Heart left ventricle (tissue), 16 donors: ENCODE data around the gene KRT36. TPM values are rescaled to one million over a fixed set of nuclear protein-coding genes. Genes with fewer than 3 reads are reported as not detected.

Experiments
- ATAC-seq, 4 donors: fragments of 200-7000 bp; cut with Tn5 transposase; one replicate each; pipeline ENCODE4 v1.9.1; 2020 to 2022; ENCODE audit warnings: moderate library complexity in 4 of 4, mild to moderate bottlenecking in 3 of 4, moderate number of reproducible peaks in 1 of 4
- DNase-seq, 5 donors: peaks; one replicate each; pipeline ENCODE4 v3.0.0-alpha.2; 2020
- H3K27ac ChIP-seq, 12 donors: fragments of 200-600 bp; sonication (generic) in 4 of 12; one replicate each; pipeline versions ENCODE4 v1.5.0 to v1.8.0; 2016 to 2022; ENCODE audit warnings: mild to moderate bottlenecking in 2 of 12
- H3K27me3 ChIP-seq, 9 donors: fragments of 200-600 bp; sonication (generic) in 2 of 9; one replicate each; pipeline versions ENCODE4 v1.5.1 to v1.8.0; 2016 to 2022; ENCODE audit warnings: mild to moderate bottlenecking in 3 of 9
- H3K36me3 ChIP-seq, 9 donors: fragments of 200-600 bp; sonication (generic) in 2 of 9; one replicate each; pipeline versions ENCODE4 v1.5.0 to v1.8.0; 2018 to 2022; ENCODE audit warnings: mild to moderate bottlenecking in 2 of 9
- H3K4me1 ChIP-seq, 12 donors: fragments of 200-600 bp; sonication (generic) in 4 of 12; one replicate each; pipeline versions ENCODE4 v1.5.0 to v1.8.0; 2016 to 2022; ENCODE audit warnings: mild to moderate bottlenecking in 3 of 12
- H3K4me3 ChIP-seq, 12 donors: fragments of 200-600 bp; sonication (generic) in 4 of 12; one replicate each; pipeline versions ENCODE4 v1.5.0 to v1.8.0; 2017 to 2022; ENCODE audit warnings: mild to moderate bottlenecking in 9 of 12, moderate library complexity in 4 of 12
- H3K9me3 ChIP-seq, 12 donors: fragments of 200-600 bp; sonication (generic) in 4 of 12; one replicate each; pipeline versions ENCODE4 v1.5.0 to v1.8.0; 2016 to 2022; ENCODE audit warnings: mild to moderate bottlenecking in 1 of 12
- POLR2A ChIP-seq, 2 donors: fragments of 450-650 bp; IDR thresholded peaks; one replicate each; pipeline ENCODE4 v1.6.1; 2017; ENCODE audit warnings: antibody characterized with exemption in 2 of 2, mild to moderate bottlenecking in 2 of 2, moderate library complexity in 2 of 2
- WGBS, 4 donors: extraction: QIAGEN DNeasy Blood & Tissue Kit in 2 of 4; methylation state at CpG; one replicate each; pipeline versions ENCODE4 v1.1.5 to v1.1.7; 2013 to 2018; 5-methylcytosine and 5-hydroxymethylcytosine counted together
- intact Hi-C, 10 donors: fragments of 100-400 bp; cut with DNase I; formaldehyde crosslinking; loops; one replicate each; pipeline versions ENCODE4 v1.11.1 to v1.14.2; 2022
- polyA plus RNA-seq, 2 donors: library from polyadenylated mRNA; stranded (reverse); fragments of 200-250 nt; gene quantifications; one replicate each; pipeline ENCODE4 v1.2.3, GENCODE V29; 2013
- total RNA-seq, 9 donors: library from RNA; depleted of rRNA in 2 of 9; stranded (reverse); fragments of >200 nt in 2 of 9; fragmentation: NEBNext Ultra II Directional in 3 of 9; extraction: Animal tissue kit (Norgen Biotek cat#: 25700) in 3 of 9; gene quantifications; one replicate each; pipeline versions ENCODE4 v1.1.0 to v1.2.4, GENCODE V29; 2016 to 2023
- TF ChIP-seq, protein P1 (sequence below), 12 donors: fragments of 200-600 bp; sonication (generic) in 4 of 12; IDR thresholded peaks; one replicate each; pipeline versions ENCODE4 v1.5.0 to v1.8.0; 2018 to 2022; ENCODE audit warnings: antibody characterized with exemption in 12 of 12, mild to moderate bottlenecking in 5 of 12
- donor health status: ischemic (EF 13 %, LVEDD 7.1; RV severe dilation, severe dysfunction).
- donor health status: healthy with polysubstance abuse.
- donor health status: DM: no; HTN: yes; CAD: no.
- donor health status: DM: no; HTN: no; CAD: no.
- donor health status: ischemic (EF 25% LVEDD 6.9; RV normal size, moderate dysfunction).
- donor health status: ischemic (EF 25% LVEDD 5.7; RV mildly dilated, moderate dysfunction).
- donor health status: healthy.
- donor health status: DM: yes; HTN: yes; CAD: no.
- donor health status: ischemic (EF 35%, LVEDD 5.7; RV mildly dilated, moderate dysfunction).
- donor health status: nonischemic (EF 11% LVEDD 7.7; RV severe dilation, severe dysfunction).
- donor health status: DM: yes; HTN: yes; CAD: no.
- donor health status: PGD.
- donor health status: ischemic (EF 29% LVEDD 5.4; RV normal size, mild dysfunction).
- donor health status: nonischemic (EF 23%, LVEDD 6.1; RV moderate dilation, normal function).

KRT36 gene
- total and polyA plus RNA-seq, 11 donors: not detected

DNA sequence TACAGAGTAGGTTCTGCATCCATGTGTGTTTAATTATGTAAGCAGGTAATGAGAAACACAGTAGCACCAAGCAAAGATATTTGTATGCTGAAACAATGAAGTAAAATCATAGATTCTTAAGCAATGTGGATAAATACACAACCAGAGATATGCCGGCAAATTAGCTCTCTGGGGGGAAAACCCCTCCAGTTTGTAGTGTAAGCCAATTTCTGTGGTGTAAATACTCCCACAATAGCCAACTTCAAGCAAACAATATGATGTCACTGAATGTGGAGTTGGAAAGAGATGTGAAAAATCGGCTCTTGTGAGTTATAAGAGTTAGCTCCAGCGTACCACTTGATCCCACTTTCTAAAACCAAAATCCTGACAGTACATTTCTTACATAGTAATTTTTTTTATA, 45.1 kb downstream of the KRT36 start:
- H3K4me1 ChIP-seq: no peaks in the 10 kb centered on the region
- WGBS, 4 donors: 50 to 73% (median 60%) methylated on average over 3 of the region's 3 CpGs
- ATAC-seq (no peak), DNase-seq (no peak)
- peaks cover 0 to 39% (median 4%) of the 10 kb centered on the region in 9 donors for H3K27me3 ChIP-seq
- intact Hi-C loops: no loop called here
- TF ChIP-seq, protein P1, sequence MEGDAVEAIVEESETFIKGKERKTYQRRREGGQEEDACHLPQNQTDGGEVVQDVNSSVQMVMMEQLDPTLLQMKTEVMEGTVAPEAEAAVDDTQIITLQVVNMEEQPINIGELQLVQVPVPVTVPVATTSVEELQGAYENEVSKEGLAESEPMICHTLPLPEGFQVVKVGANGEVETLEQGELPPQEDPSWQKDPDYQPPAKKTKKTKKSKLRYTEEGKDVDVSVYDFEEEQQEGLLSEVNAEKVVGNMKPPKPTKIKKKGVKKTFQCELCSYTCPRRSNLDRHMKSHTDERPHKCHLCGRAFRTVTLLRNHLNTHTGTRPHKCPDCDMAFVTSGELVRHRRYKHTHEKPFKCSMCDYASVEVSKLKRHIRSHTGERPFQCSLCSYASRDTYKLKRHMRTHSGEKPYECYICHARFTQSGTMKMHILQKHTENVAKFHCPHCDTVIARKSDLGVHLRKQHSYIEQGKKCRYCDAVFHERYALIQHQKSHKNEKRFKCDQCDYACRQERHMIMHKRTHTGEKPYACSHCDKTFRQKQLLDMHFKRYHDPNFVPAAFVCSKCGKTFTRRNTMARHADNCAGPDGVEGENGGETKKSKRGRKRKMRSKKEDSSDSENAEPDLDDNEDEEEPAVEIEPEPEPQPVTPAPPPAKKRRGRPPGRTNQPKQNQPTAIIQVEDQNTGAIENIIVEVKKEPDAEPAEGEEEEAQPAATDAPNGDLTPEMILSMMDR (IDR thresholded peaks at IDR 0.05): no peak
- no peak for TF ChIP-seq POLR2A (IDR thresholded peaks at IDR 0.05)
- no peak overlapping the region for H3K4me3 ChIP-seq
- no peaks in the 10 kb centered on the region for H3K9me3 ChIP-seq
- no peak overlapping the region for H3K27ac ChIP-seq
- H3K36me3 ChIP-seq: no peaks in the 10 kb centered on the region

DNA sequence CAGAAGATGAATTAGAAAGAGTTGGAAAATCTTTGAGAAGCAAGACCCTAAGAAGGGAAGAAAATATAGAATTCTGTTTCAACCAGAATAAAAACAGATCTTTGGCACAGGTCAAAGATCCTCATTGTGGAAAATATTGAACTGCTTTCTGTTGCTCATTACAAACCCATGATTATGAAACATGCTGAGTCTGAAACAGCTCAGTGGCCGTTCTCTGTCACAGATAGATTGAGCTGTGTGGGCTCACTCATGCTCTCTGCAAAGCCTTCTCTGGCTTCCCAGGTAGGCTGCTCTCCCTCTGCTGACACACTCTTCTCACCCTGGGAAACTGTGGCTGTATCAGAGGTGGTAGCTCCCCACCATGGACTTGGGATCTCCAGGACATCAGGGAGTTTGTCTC, 45.5 kb downstream of the KRT36 start:
- Histone ChIP-seq H3K4me1 (no peaks in the 10 kb centered on the region), H3K36me3 (no peaks in the 10 kb centered on the region), H3K27me3 (peaks cover 0 to 42% (median 4%) of the 10 kb centered on the region in 9 donors), H3K27ac (no peak overlapping the region), H3K4me3 (no peak overlapping the region), H3K9me3 (no peaks in the 10 kb centered on the region)
- intact Hi-C loops: no loop called here
- DNase-seq (no peak), ATAC-seq (no peak)
- 54 to 78% (median 62%) methylated on average over 1 of the region's 1 CpG for WGBS, 4 donors
- no peak for TF ChIP-seq POLR2A (IDR thresholded peaks at IDR 0.05)
- TF ChIP-seq, protein P1 (IDR thresholded peaks at IDR 0.05): no peak

DNA sequence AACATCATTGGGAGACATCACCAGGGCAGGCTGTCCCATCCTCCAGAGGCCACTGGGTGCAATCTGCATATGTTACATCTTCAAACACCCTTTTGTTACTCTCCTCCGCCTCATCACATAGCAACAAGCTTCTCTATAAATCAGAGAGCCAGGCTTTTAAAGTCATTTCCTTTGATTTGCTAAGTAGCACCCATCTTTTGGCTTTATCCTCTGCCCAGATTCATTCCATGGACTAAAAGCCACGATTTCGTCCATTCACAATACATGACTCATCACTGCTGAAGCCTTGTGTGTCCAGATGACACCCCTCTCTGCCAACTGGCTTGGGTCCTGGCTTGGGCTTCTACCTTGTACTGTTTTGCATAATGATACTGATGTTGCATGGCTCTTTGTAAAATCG, 47.0 kb downstream of the KRT36 start:
- no peaks in the 10 kb centered on the region for H3K9me3 ChIP-seq
- intact Hi-C loops: no loop called here
- H3K27ac ChIP-seq: no peak overlapping the region
- no peak for ATAC-seq
- H3K27me3 ChIP-seq: peaks cover 0 to 30% (median 4%) of the 10 kb centered on the region in 9 donors
- no peaks in the 10 kb centered on the region for H3K4me1 ChIP-seq
- no peak overlapping the region for H3K4me3 ChIP-seq
- WGBS, 4 donors: 79 to 89% (median 83%) methylated on average over 4 of the region's 4 CpGs
- no peak for TF ChIP-seq POLR2A (IDR thresholded peaks at IDR 0.05)
- TF ChIP-seq, protein P1 (IDR thresholded peaks at IDR 0.05): no peak
- no peak for DNase-seq
- H3K36me3 ChIP-seq: no peaks in the 10 kb centered on the region

DNA sequence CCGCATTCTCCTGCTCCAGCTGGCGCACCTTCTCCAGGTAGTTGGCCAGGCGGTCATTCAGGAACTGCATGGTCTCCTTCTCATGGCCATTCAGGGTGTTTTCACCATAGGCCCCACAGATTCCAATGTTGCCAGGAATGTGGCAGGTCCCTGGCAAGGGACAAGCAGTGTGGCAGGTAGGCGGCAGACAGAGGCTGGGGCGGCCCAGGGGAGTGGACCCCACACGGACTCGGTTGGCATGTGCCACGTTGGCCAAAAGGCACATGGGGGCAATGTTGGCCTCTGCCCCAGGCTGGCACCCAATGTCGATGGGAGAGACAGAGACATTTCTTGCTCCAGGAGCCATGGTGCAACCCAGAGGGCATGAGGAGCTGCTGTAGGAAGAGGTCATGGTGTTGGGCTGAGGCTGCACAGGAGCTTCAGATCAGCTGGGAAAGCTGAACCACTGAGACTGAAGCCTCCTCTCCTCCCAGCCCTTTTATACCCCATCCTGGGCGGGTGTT, 49.1 kb downstream of the KRT36 start, which contains the start of gene KRT38:
Gene KRT38 (minus strand): TSS at position 453 of the 503 bp plus-strand sequence. CDS start 62 bp downstream, at position 391.
- intact Hi-C loops: no loop called here
- Histone ChIP-seq H3K4me1 (no peaks in the 10 kb centered on the region), H3K4me3 (no peak within 1 kb of the TSS), H3K27me3 (peaks cover 0 to 28% (median 4%) of the 10 kb centered on the region in 9 donors), H3K27ac (no peak within 1 kb of the TSS), H3K36me3 (no peaks in the 10 kb centered on the region), H3K9me3 (no peaks in the 10 kb centered on the region)
- no peak for DNase-seq
- 90 to 94% (median 92%) methylated on average over 8 to 10 of the region's 10 CpGs for WGBS, 4 donors
- ATAC-seq: no peak
- TF ChIP-seq POLR2A (IDR thresholded peaks at IDR 0.05): no peak
- TF ChIP-seq, protein P1 (IDR thresholded peaks at IDR 0.05): no peak
